HL-60 (cell line): ENCODE measurements around the gene BLOC1S3.

Experiments
- DNase-seq, 2 experiments: peaks; one replicate each; pipeline ENCODE4 v3.0.0-alpha.2; 2010 to 2020; ENCODE audit warnings: low read depth in 1 of 2, low spot score in 1 of 2
- H3K27ac ChIP-seq: fragments of 250-450 bp; sonication (Bioruptor Pico); replicated peaks from 2 replicates; pipeline ENCODE4 v1.5.1; 2020; ENCODE audit warnings: mild to moderate bottlenecking, moderate library complexity
- H3K27me3 ChIP-seq: fragments of 250-450 bp; sonication (Bioruptor Pico); 2 replicates; pipeline ENCODE4 v1.5.1; 2021; ENCODE audit warnings: mild to moderate bottlenecking, moderate library complexity; ENCODE audit not compliant: insufficient read depth, poor library complexity, severe bottlenecking
- H3K4me3 ChIP-seq: replicated peaks from 2 replicates; pipeline ENCODE4 v1.5.1; 2011; ENCODE audit warnings: mild to moderate bottlenecking, control low read depth, low read length; ENCODE audit not compliant: insufficient read depth
- GABPA ChIP-seq: IDR thresholded peaks from 2 replicates; pipeline ENCODE4 v1.6.1; 2012; ENCODE audit warnings: low read depth
- POLR2AphosphoS5 ChIP-seq: IDR thresholded peaks from 2 replicates; pipeline ENCODE4 v1.6.1; 2012; ENCODE audit warnings: low read depth
- SPI1 ChIP-seq: IDR thresholded peaks from 2 replicates; pipeline ENCODE4 v1.6.1; 2012; ENCODE audit warnings: low read depth, mild to moderate bottlenecking, borderline replicate concordance
- TF ChIP-seq, protein P1 (sequence below): IDR thresholded peaks from one replicate; pipeline ENCODE4 v1.5.1; 2011; ENCODE audit warnings: low read length, control low read depth, inconsistent platforms; ENCODE audit not compliant: insufficient read depth
- TF ChIP-seq, protein P2 (sequence below): IDR thresholded peaks from 2 replicates; pipeline ENCODE4 v1.6.1; 2012; ENCODE audit warnings: low read depth; ENCODE audit not compliant: insufficient replicate concordance

Gene BLOC1S3

DNA sequence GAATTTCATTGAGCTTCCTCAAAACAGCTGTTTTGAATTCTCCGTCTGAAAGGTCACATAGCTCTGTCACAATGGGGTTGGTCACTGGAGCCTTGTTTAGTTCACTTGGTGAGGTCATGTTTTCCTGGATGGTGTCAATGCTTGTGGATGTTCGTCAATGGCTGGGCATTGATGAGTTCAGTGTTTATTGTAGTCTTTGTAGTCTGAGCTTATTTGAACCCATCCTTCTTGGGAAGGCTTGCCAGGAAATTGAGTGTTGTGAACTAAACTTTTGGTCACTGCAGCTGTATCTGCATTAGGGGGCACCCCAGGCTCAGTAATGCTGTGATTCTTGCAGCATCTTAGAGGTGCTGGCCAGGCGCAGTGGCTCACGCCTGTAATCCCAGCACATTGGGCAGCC, 22.0 kb downstream of the BLOC1S3 start:
- H3K27me3 ChIP-seq: no peaks in the 10 kb centered on the region
- no peak for DNase-seq
- H3K27ac ChIP-seq: no peak overlapping the region
- TF ChIP-seq, protein P1, sequence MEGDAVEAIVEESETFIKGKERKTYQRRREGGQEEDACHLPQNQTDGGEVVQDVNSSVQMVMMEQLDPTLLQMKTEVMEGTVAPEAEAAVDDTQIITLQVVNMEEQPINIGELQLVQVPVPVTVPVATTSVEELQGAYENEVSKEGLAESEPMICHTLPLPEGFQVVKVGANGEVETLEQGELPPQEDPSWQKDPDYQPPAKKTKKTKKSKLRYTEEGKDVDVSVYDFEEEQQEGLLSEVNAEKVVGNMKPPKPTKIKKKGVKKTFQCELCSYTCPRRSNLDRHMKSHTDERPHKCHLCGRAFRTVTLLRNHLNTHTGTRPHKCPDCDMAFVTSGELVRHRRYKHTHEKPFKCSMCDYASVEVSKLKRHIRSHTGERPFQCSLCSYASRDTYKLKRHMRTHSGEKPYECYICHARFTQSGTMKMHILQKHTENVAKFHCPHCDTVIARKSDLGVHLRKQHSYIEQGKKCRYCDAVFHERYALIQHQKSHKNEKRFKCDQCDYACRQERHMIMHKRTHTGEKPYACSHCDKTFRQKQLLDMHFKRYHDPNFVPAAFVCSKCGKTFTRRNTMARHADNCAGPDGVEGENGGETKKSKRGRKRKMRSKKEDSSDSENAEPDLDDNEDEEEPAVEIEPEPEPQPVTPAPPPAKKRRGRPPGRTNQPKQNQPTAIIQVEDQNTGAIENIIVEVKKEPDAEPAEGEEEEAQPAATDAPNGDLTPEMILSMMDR: no peak
- TF ChIP-seq SPI1 (no peak), POLR2AphosphoS5 (no peak), GABPA (no peak)
- TF ChIP-seq, protein P2, sequence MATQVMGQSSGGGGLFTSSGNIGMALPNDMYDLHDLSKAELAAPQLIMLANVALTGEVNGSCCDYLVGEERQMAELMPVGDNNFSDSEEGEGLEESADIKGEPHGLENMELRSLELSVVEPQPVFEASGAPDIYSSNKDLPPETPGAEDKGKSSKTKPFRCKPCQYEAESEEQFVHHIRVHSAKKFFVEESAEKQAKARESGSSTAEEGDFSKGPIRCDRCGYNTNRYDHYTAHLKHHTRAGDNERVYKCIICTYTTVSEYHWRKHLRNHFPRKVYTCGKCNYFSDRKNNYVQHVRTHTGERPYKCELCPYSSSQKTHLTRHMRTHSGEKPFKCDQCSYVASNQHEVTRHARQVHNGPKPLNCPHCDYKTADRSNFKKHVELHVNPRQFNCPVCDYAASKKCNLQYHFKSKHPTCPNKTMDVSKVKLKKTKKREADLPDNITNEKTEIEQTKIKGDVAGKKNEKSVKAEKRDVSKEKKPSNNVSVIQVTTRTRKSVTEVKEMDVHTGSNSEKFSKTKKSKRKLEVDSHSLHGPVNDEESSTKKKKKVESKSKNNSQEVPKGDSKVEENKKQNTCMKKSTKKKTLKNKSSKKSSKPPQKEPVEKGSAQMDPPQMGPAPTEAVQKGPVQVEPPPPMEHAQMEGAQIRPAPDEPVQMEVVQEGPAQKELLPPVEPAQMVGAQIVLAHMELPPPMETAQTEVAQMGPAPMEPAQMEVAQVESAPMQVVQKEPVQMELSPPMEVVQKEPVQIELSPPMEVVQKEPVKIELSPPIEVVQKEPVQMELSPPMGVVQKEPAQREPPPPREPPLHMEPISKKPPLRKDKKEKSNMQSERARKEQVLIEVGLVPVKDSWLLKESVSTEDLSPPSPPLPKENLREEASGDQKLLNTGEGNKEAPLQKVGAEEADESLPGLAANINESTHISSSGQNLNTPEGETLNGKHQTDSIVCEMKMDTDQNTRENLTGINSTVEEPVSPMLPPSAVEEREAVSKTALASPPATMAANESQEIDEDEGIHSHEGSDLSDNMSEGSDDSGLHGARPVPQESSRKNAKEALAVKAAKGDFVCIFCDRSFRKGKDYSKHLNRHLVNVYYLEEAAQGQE: no peak
- H3K4me3 ChIP-seq: no peak overlapping the region

DNA sequence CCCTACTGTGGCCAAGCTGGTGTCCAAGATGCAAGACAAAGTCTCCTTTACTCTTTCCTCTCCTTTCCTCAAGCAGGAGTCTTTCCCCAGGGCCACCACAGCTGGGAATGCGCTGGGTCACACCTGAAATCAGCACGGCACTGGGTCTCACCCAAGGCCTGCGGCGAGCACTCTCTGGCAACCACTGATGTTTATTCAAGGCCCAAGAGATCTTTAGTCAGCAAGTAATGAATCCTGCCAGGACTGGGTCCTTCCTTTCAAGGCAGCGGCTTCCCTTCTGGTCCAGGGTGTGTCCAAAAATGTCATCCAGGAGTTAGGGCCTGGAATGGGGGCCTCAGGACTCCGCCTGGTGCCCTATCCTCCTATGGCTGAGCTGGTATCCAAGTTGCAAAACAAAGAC, 24.1 kb downstream of the BLOC1S3 start:
- H3K4me3 ChIP-seq: no peak overlapping the region
- no peaks in the 10 kb centered on the region for H3K27me3 ChIP-seq
- TF ChIP-seq, protein P1: no peak
- TF ChIP-seq POLR2AphosphoS5: no peak
- TF ChIP-seq, protein P2: no peak
- TF ChIP-seq SPI1: no peak
- no peak for TF ChIP-seq GABPA
- DNase-seq: no peak
- no peak overlapping the region for H3K27ac ChIP-seq

DNA sequence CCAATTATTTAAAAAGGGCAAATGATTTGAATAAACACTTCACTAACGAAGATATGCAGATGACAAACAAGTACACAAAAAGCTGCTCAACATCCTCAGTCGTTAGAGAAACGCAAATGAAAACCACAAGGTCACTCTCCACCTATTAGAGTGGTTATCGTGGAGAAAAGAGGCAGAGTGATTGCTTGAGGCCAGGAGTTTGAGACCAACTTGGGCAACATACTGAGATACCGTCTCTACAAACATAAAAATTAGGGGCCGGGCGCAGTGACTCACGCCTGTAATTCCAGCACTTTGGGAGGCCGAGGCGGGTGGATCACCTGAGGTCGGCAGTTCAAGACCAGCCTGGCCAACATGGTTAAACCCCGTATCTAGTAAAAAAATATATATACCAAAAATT, 27.2 kb downstream of the BLOC1S3 start:
- no peak for DNase-seq
- H3K4me3 ChIP-seq: no peak overlapping the region
- TF ChIP-seq POLR2AphosphoS5: no peak
- TF ChIP-seq, protein P1: no peak
- TF ChIP-seq, protein P2: no peak
- TF ChIP-seq GABPA: no peak
- TF ChIP-seq SPI1: no peak
- no peaks in the 10 kb centered on the region for H3K27me3 ChIP-seq
- no peak overlapping the region for H3K27ac ChIP-seq
